T-helper 1 cell treated with Interleukin-12 subunit alpha and Interleukin-12 subunit beta and Interleukin-4 antibody, amounts not matched to agents 30 μg/mL and 1 μg/mL, for 36 hours (primary cell): ENCODE measurements around the gene BPGM.

Source experiments
- H3K27ac Mint-ChIP-seq: one replicate; pipeline ENCODE4 v1.8.0; 2021; ENCODE audit warnings: mild to moderate bottlenecking, mixed read lengths
- H3K27me3 Mint-ChIP-seq: one replicate; pipeline ENCODE4 v1.8.0; 2021; ENCODE audit warnings: low read depth, mixed read lengths
- H3K36me3 Mint-ChIP-seq: one replicate; pipeline ENCODE4 v1.8.0; 2021; ENCODE audit warnings: low read depth, mixed read lengths
- H3K4me1 Mint-ChIP-seq: one replicate; pipeline ENCODE4 v1.8.0; 2021; ENCODE audit warnings: low read depth, mixed read lengths
- H3K4me3 Mint-ChIP-seq: one replicate; pipeline ENCODE4 v1.8.0; 2021; ENCODE audit warnings: mild to moderate bottlenecking, moderate library complexity, mixed read lengths
- H3K9me3 Mint-ChIP-seq: one replicate; pipeline ENCODE4 v1.8.0; 2021; ENCODE audit warnings: mixed read lengths

BPGM gene

GRCh38 chr7:134722786-134723322 is 76.2 kb downstream of the BPGM start:
- H3K27ac Mint-ChIP-seq: no peak overlapping the region
- H3K27me3 Mint-ChIP-seq: no peaks in the 10 kb centered on the region
- no peaks in the 10 kb centered on the region for H3K9me3 Mint-ChIP-seq
- H3K4me3 Mint-ChIP-seq: no peak overlapping the region
- peaks cover 1% of the 10 kb centered on the region for H3K36me3 Mint-ChIP-seq
- no peaks in the 10 kb centered on the region for H3K4me1 Mint-ChIP-seq

GRCh38 chr7:134723892-134724291 is 77.2 kb downstream of the BPGM start:
- Mint-ChIP-seq H3K27me3 (no peaks in the 10 kb centered on the region), H3K36me3 (peaks cover 1% of the 10 kb centered on the region), H3K4me1 (no peaks in the 10 kb centered on the region), H3K9me3 (no peaks in the 10 kb centered on the region), H3K4me3 (no peak overlapping the region), H3K27ac (no peak overlapping the region)

- H3K36me3 Mint-ChIP-seq: peaks cover 1% of the 10 kb centered on the region
- H3K4me1 Mint-ChIP-seq: no peaks in the 10 kb centered on the region
- H3K4me3 Mint-ChIP-seq: no peak overlapping the region
- H3K27ac Mint-ChIP-seq: no peak overlapping the region
- no peaks in the 10 kb centered on the region for H3K27me3 Mint-ChIP-seq
- no peaks in the 10 kb centered on the region for H3K9me3 Mint-ChIP-seq
These were observed 78.0 kb downstream of the BPGM start for GRCh38 chr7:134724606-134725005.

GRCh38 chr7:134726581-134726980 is 79.9 kb downstream of the BPGM start:
- Mint-ChIP-seq H3K36me3 (peaks cover 3% of the 10 kb centered on the region), H3K9me3 (peaks cover 5% of the 10 kb centered on the region), H3K27ac (no peak overlapping the region), H3K4me3 (no peak overlapping the region), H3K4me1 (peaks cover 5% of the 10 kb centered on the region), H3K27me3 (peaks cover 4% of the 10 kb centered on the region)

GRCh38 chr7:134727711-134728110 is 81.1 kb downstream of the BPGM start:
- no peak overlapping the region for H3K27ac Mint-ChIP-seq
- no peak overlapping the region for H3K4me3 Mint-ChIP-seq
- H3K36me3 Mint-ChIP-seq: peaks cover 3% of the 10 kb centered on the region
- peaks cover 4% of the 10 kb centered on the region for H3K27me3 Mint-ChIP-seq
- H3K9me3 Mint-ChIP-seq: peaks cover 5% of the 10 kb centered on the region
- H3K4me1 Mint-ChIP-seq: peaks cover 5% of the 10 kb centered on the region
